CD4-positive, alpha-beta T cell treated with Interleukin-4 for 4 hours (primary cell): ENCODE data around the gene PRPH.
"Not testable (repeated sequence)": the region's sequence is repeated elsewhere in the genome, so short reads cannot be mapped to it uniquely, and the experiment has no call there.

ENCODE experiments used
- DNase-seq: peaks from one replicate; pipeline ENCODE4 v3.0.0-alpha.2; 2020

The PRPH gene

GRCh38 chr12:49276304-49277290, 18.4 kb upstream of the PRPH start:
- no peak for DNase-seq

- DNase-seq: no peak
Measured at GRCh38 chr12:49277466-49277865, 17.5 kb upstream of the PRPH start.

- no peak for DNase-seq
Measured at GRCh38 chr12:49279706-49280159, 15.2 kb upstream of the PRPH start.

- DNase-seq: not testable (repeated sequence)
Measured at GRCh38 chr12:49280545-49280944, 14.4 kb upstream of the PRPH start.

GRCh38 chr12:49282302-49282701, 12.6 kb upstream of the PRPH start:
- DNase-seq: no peak

GRCh38 chr12:49282740-49283375, 12.1 kb upstream of the PRPH start:
- not testable (repeated sequence) for DNase-seq

GRCh38 chr12:49283541-49284429, 11.2 kb upstream of the PRPH start:
- no peak for DNase-seq

GRCh38 chr12:49284672-49285071, 10.3 kb upstream of the PRPH start:
- DNase-seq: no peak

- DNase-seq: no peak
Measured at GRCh38 chr12:49287876-49288275, 7.1 kb upstream of the PRPH start.

- DNase-seq: peak; percentile 73
Measured at GRCh38 chr12:49288412-49288853, 6.5 kb upstream of the PRPH start.

- no peak for DNase-seq
Measured at GRCh38 chr12:49288922-49289555, 5.9 kb upstream of the PRPH start.

- DNase-seq: no peak
Measured at GRCh38 chr12:49292729-49293055, 2.3 kb upstream of the PRPH start.

- DNase-seq: no peak
Measured at GRCh38 chr12:49293056-49293956, 1.6 kb upstream of the PRPH start.

GRCh38 chr12:49294086-49294803, 702 bp upstream of the PRPH start:
- DNase-seq: no peak

- DNase-seq: no peak
Measured at GRCh38 chr12:49294804-49295081, 204 bp upstream of the PRPH start.

- DNase-seq: peak; percentile 52
Measured at GRCh38 chr12:49296034-49296835, 1.3 kb downstream of the PRPH start.

- peak; percentile 4 for DNase-seq
Measured at GRCh38 chr12:49296836-49297694, 2.1 kb downstream of the PRPH start.

- DNase-seq: no peak
Measured at GRCh38 chr12:49297695-49298060, 2.7 kb downstream of the PRPH start.

GRCh38 chr12:49298160-49298559, 3.2 kb downstream of the PRPH start:
- no peak for DNase-seq
